Measurements from ENCODE around the gene SALL3.
"Not testable (repeated sequence)": the region's sequence is repeated elsewhere in the genome, so short reads cannot be mapped to it uniquely, and the experiment has no call there.

SALL3 gene

GRCh38 chr18:78979730-78980278 lies at the start of gene SALL3:
Gene SALL3, plus strand, starts transcription at chr18:78979818. Its CDS starts 457 bp downstream, at chr18:78980275.
- DNase-seq, result peak; percentile 22

- DNase-seq, result no peak
Measured at GRCh38 chr18:78932281-78932680, 47.3 kb upstream of the SALL3 start.

- DNase-seq, result no peak
Measured at GRCh38 chr18:78934003-78934402, 45.6 kb upstream of the SALL3 start.

- DNase-seq, result no peak
Measured at GRCh38 chr18:78934551-78935225, 44.9 kb upstream of the SALL3 start.

- no peak for DNase-seq
Measured at GRCh38 chr18:78935406-78935805, 44.2 kb upstream of the SALL3 start.

- no peak for DNase-seq
Measured at GRCh38 chr18:78936251-78937005, 43.2 kb upstream of the SALL3 start.

- no peak for DNase-seq
Measured at GRCh38 chr18:78937166-78937565, 42.5 kb upstream of the SALL3 start.

GRCh38 chr18:78939105-78939504 lies 40.5 kb upstream of the SALL3 start:
- DNase-seq, result no peak

GRCh38 chr18:78939734-78940494 lies 39.7 kb upstream of the SALL3 start:
- DNase-seq, result no peak

- not testable (repeated sequence) for DNase-seq
Measured at GRCh38 chr18:78942236-78942635, 37.4 kb upstream of the SALL3 start.

- DNase-seq, result no peak
Measured at GRCh38 chr18:78945628-78946027, 34.0 kb upstream of the SALL3 start.

GRCh38 chr18:78947291-78947690 lies 32.3 kb upstream of the SALL3 start:
- DNase-seq, result no peak

GRCh38 chr18:78948221-78948620 lies 31.4 kb upstream of the SALL3 start:
- no peak for DNase-seq

- no peak for DNase-seq
Measured at GRCh38 chr18:78948707-78949106, 30.9 kb upstream of the SALL3 start.

- DNase-seq, result no peak
Measured at GRCh38 chr18:78949216-78949615, 30.4 kb upstream of the SALL3 start.

- no peak for DNase-seq
Measured at GRCh38 chr18:78950386-78950785, 29.2 kb upstream of the SALL3 start.

GRCh38 chr18:78953566-78953965 lies 26.1 kb upstream of the SALL3 start:
- DNase-seq, result no peak

- DNase-seq, result no peak
Measured at GRCh38 chr18:78955051-78955450, 24.6 kb upstream of the SALL3 start.

GRCh38 chr18:78957140-78957539 lies 22.5 kb upstream of the SALL3 start:
- DNase-seq, result no peak

GRCh38 chr18:78960709-78961108 lies 18.9 kb upstream of the SALL3 start:
- no peak for DNase-seq

- no peak for DNase-seq
Measured at GRCh38 chr18:78962098-78962497, 17.5 kb upstream of the SALL3 start.

GRCh38 chr18:78964727-78965126 lies 14.9 kb upstream of the SALL3 start:
- DNase-seq, result not testable (repeated sequence)

- DNase-seq, result no peak
Measured at GRCh38 chr18:78965260-78965659, 14.4 kb upstream of the SALL3 start.

Measured in NCI-H1105 (cell line).